ENCODE data around the gene TFIP11.
A peak's percentile ranks its signal among the peaks of the same experiment; 100 is the strongest.

The TFIP11 gene

DNA sequence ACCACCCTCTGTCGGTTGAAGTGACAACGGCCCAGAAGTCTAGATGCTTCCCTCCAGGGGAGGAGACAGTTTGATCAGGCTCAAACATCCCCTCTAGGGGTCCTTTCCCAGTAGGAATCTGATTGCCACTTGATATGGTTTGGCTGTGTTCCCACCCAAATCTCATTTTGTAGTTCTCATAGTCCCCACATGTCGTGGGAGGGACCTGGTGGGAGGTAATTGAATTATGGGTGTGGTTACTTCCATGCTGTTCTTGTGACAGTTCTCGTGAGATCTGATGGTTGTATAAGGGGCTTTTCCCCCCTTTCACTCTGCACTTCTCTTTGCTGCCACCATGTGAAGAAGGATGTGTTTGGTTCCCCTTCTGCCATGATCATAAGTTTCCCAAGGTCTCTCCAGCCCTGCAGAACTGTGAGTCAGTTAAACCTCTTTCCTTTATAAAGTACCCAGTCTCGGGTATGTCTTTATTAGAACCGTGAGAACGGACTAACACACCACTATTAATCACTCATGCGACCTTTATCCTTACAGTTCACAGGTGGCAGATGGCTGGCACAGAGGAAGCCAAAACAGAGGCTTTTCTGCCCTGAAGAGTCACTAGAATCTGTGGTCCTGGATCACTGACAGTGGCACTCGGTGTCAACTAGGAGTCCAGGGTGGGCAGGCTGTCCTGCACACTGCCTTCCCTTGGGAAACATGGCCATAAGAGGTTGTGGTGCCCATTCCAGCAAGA is 61.7 kb downstream of the TFIP11 start:
- no peak for TF ChIP-seq ZFX (IDR thresholded peaks at IDR 0.05; ENCODE audit: borderline replicate concordance)
- TF ChIP-seq, protein P1, sequence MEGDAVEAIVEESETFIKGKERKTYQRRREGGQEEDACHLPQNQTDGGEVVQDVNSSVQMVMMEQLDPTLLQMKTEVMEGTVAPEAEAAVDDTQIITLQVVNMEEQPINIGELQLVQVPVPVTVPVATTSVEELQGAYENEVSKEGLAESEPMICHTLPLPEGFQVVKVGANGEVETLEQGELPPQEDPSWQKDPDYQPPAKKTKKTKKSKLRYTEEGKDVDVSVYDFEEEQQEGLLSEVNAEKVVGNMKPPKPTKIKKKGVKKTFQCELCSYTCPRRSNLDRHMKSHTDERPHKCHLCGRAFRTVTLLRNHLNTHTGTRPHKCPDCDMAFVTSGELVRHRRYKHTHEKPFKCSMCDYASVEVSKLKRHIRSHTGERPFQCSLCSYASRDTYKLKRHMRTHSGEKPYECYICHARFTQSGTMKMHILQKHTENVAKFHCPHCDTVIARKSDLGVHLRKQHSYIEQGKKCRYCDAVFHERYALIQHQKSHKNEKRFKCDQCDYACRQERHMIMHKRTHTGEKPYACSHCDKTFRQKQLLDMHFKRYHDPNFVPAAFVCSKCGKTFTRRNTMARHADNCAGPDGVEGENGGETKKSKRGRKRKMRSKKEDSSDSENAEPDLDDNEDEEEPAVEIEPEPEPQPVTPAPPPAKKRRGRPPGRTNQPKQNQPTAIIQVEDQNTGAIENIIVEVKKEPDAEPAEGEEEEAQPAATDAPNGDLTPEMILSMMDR (IDR thresholded peaks at IDR 0.05): no peak
- H3K27ac ChIP-seq: no peak overlapping the region

DNA sequence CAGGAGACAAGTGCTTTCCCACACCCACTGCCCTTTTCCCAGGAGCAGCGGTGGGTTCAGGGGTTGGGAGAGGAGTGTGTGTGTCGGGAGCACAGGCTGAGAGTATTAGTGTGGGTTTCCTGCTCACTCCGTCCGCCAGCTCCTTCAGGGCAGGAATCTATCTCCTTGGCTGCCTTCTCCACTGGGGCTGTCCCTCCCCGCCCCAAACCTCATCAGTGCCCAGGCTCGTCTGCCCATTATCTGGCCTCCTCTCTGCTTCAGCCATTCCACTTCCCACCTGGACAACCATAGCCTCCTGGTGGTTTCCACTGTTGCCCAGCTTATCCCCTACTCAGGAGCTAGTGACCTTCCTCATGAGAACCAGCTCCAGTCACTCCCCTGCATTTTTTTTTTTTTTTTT is 63.3 kb downstream of the TFIP11 start:
- no peak overlapping the region for H3K27ac ChIP-seq

DNA sequence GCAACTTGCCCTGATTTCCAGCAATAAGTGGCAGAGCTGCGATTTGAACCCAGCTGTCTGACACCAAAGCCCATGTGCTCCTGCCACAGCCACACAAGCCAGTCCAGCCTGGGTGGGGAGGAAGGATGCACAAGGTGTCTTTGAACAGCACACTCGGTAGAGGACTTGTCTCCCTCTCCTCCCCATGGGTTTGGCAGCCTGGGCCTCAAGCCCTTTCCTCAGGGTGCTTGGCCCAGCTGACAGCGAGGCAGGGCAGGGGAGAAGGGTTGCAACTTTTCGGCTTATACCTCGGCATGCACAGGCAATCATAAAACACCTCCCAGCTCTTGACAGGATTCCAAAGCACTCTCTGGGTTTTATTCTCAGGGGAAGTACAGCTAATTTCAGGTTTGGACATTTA is 63.9 kb downstream of the TFIP11 start:
- no peak overlapping the region for H3K27ac ChIP-seq
- no peak for TF ChIP-seq ZFX (IDR thresholded peaks at IDR 0.05; ENCODE audit: borderline replicate concordance)
- TF ChIP-seq, protein P1 (IDR thresholded peaks at IDR 0.05): no peak

More for the DNA sequence above, 63.3 kb downstream of the TFIP11 start:
- no peak for TF ChIP-seq ZFX (IDR thresholded peaks at IDR 0.05; ENCODE audit: borderline replicate concordance)
- TF ChIP-seq, protein P1 (IDR thresholded peaks at IDR 0.05): no peak

DNA sequence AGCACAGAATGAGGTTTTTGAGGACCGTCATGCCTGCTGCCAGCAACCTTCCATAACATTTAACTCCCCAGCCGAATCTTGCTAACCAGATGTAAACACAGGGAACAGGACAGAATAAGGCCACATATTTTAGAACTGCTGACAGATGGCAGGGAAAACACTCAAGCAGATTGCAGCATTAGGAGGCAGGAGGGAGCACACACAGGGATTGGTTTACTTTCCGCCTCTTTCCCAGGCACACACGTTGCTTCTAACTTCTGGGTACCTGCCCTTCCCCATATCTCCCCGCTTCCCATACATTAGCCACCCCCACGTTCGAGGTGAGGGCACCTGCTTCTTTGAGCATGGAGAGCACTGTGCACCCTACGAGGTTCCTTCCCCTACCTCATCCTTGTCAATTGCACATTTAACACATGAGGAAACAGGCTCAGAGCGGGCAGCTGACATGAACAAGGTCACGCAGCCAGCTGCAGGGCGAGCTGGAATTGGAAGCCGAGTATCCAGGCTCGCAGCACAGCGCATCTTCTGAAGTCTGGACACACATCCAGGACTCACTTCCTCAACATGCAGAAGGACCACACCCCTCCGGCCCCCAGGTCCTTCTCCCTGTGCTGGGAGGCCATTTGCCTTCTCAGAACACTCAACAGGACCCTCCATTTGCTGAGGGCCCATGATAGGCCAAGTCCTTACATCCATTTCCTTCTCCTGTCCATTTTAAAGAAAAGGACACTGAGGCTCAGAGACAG is 64.5 kb downstream of the TFIP11 start:
- no peak for TF ChIP-seq ZFX (IDR thresholded peaks at IDR 0.05; ENCODE audit: borderline replicate concordance)
- TF ChIP-seq, protein P1 (IDR thresholded peaks at IDR 0.05): no peak
- no peak overlapping the region for H3K27ac ChIP-seq

DNA sequence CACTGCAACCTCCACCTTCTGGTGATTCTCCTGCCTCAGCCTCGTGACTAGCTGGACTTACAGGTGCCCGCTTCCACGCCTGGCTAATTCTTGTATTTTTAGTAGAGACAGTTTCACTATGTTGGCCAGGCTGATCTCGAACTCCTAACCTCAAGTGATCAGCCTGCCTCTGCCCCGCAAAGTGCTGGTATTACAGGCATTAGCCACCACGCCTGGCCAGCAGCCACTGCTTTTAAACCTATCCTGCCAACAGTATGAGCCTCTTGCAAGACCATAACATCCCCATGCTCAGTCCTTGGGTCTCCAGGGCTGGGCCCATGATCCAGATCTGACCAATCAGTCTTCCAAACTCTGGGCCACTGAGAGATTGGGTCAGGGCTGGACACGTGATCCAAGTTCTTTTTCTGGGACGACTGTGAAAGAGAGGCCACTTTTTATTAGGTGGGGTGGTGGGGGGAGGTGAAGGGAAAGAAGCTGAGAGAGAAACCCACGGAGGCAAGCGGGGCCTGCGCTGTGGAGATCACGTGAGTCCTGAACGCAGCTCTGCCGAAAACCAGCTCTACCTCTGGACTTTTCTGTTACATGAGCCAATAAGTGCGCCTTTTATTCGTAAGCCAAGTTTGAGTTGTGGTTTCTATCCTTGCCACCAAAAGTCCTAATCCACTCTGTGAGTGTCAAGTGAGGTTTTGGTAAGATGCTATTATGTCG is 65.3 kb downstream of the TFIP11 start:
- H3K27ac ChIP-seq: no peak overlapping the region
- no peak for TF ChIP-seq ZFX (IDR thresholded peaks at IDR 0.05; ENCODE audit: borderline replicate concordance)
- TF ChIP-seq, protein P1 (IDR thresholded peaks at IDR 0.05): no peak

DNA sequence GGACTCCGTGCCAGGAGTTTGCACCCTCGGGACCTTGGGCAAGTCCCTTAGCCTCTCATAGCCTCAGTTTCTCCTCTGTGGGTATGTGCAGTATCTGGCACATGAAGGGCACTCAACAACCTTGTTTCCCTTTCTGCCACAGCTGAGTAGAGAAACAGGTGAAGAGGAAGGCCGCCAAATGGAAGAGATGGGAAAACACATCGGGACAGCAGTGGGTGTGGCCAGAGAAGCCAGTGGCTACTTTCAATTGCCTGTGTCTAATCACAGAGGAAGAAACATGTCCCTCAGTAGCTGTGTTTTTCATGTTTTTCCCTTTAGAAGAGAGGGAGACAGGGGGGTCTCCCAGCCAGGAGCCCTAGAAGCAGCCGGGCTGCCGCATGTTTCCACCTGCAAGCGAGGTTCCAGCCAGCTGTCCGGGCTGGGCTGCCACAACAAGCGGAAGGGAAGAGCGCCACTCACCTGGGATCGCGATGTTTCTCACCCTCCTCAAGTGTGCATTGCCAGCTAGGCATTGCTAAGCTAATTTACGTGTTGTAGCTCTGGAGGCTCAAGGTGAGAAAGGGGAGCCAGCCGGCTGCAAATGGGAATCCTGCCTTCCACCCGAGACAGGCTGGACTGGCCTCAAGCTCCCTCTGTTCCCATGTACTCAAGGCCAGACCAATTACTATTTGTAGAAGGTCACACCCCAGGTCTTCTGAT is 66.5 kb downstream of the TFIP11 start:
- no peak overlapping the region for H3K27ac ChIP-seq
- TF ChIP-seq ZFX (IDR thresholded peaks at IDR 0.05; ENCODE audit: borderline replicate concordance): no peak
- TF ChIP-seq, protein P1 (IDR thresholded peaks at IDR 0.05): peak; percentile 21; the same call in 1 of the 2 replicates

Data from 22Rv1 (cell line).